Upper lobe of left lung (tissue), 6 donors: ENCODE results near the gene SELENOH. TPM values are rescaled to one million over a fixed set of nuclear protein-coding genes. Genes with fewer than 3 reads are reported as not detected.

Experiments
- ATAC-seq, 2 donors: fragments of 200-7000 bp; cut with Tn5 transposase; one replicate each; pipeline ENCODE4 v1.9.1; 2022; ENCODE audit warnings: mild to moderate bottlenecking in 2 of 2, moderate library complexity in 2 of 2; ENCODE audit not compliant: low FRiP score in 2 of 2
- DNase-seq, 2 donors: peaks; one replicate each; pipeline ENCODE4 v3.0.0-alpha.2; 2019 to 2020
- H3K27ac ChIP-seq, 4 donors: fragments of 200-600 bp; sonication (generic); one replicate each; pipeline ENCODE4 v1.5.1; 2016 to 2019
- H3K27me3 ChIP-seq, 4 donors: fragments of 200-600 bp; sonication (generic); one replicate each; pipeline ENCODE4 v1.5.1; 2017 to 2019
- H3K36me3 ChIP-seq, 4 donors: fragments of 200-600 bp; sonication (generic); one replicate each; pipeline ENCODE4 v1.5.1; 2016 to 2019
- H3K4me1 ChIP-seq, 4 donors: fragments of 200-600 bp; sonication (generic); one replicate each; pipeline ENCODE4 v1.5.1; 2018 to 2019
- H3K4me3 ChIP-seq, 4 donors: fragments of 200-600 bp; sonication (generic); one replicate each; pipeline ENCODE4 v1.5.1; 2017 to 2019; ENCODE audit warnings: mild to moderate bottlenecking in 2 of 4, moderate library complexity in 1 of 4
- H3K9me3 ChIP-seq, 4 donors: fragments of 200-600 bp; sonication (generic); one replicate each; pipeline ENCODE4 v1.5.1; 2018 to 2019
- EP300 ChIP-seq, 4 donors: sonication (generic); formaldehyde crosslinking; IDR thresholded peaks; one replicate each; pipeline ENCODE4 v1.5.1; 2017; ENCODE audit warnings: antibody characterized with exemption in 4 of 4, control low read depth in 2 of 4
- POLR2A ChIP-seq, 4 donors: fragments of 450-650 bp; IDR thresholded peaks; one replicate each; pipeline ENCODE4 v1.5.1; 2016 to 2017; ENCODE audit warnings: antibody characterized with exemption in 4 of 4, mild to moderate bottlenecking in 2 of 4
- POLR2AphosphoS5 ChIP-seq, 2 donors: sonication (generic); formaldehyde crosslinking; IDR thresholded peaks; one replicate each; pipeline ENCODE4 v1.5.1; 2017; ENCODE audit warnings: antibody characterized with exemption in 2 of 2
- WGBS, 2 donors: methylation state at CpG; one replicate each; pipeline ENCODE4 v1.1.5; 2017 to 2018; 5-methylcytosine and 5-hydroxymethylcytosine counted together
- total RNA-seq, 6 donors: library from RNA; depleted of rRNA in 4 of 6; stranded (reverse); fragments of >200 nt in 4 of 6; gene quantifications; one replicate each; pipeline versions ENCODE4 v1.1.0 to v1.2.1, GENCODE V29; 2016 to 2021
- TF ChIP-seq, protein P1 (sequence below), 6 experiments: fragments of 450-650 bp in 4 of 6; fragments of 200-600 bp in 2 of 6; sonication (generic) in 2 of 6; IDR thresholded peaks; one replicate each; pipeline ENCODE4 v1.5.1; 2016 to 2019; ENCODE audit warnings: antibody characterized with exemption in 6 of 6
- donor health status: DM: no; HTN: no; CAD: no; lungs with moderate emphysema.
- donor health status: DM: no; HTN: yes; CAD: no; lungs with severe emphysema.

The SELENOH gene
- total RNA-seq, 6 donors from 2014 or later, result 56.6 to 138 (median 120) TPM

DNA sequence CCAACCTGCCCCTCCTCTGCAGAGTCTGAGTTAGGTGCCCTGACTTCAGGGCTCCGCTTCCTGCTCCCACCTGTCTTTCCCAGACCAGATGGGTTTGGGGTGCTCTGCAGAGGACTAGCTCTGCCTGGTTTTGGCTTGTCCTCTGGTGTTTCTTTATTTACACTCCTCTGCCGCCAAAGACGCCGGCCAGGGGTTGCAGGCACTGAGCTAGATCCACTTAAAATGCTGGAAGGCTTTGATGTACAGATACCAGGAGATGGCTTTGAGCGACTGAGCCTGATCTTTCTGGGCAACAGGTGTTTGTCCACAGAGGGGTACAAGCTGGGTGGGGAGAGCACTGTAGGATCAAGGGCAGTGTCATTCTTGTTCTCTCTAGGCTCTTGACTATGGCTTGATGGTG, 3.9 kb downstream of the SELENOH start:
- Histone ChIP-seq H3K9me3 (no peaks in the 10 kb centered on the region), H3K27me3 (no peaks in the 10 kb centered on the region), H3K4me1 (peaks cover 9 to 21% (median 14%) of the 10 kb centered on the region in 4 donors), H3K36me3 (peaks cover 2 to 33% (median 16%) of the 10 kb centered on the region in 4 donors), H3K4me3 (no peak overlapping the region), H3K27ac (no peak overlapping the region)
- WGBS, 2 donors, result 88 to 93% methylated on average over 5 of the region's 5 CpGs
- TF ChIP-seq POLR2A (IDR thresholded peaks at IDR 0.05) (no peak), EP300 (IDR thresholded peaks at IDR 0.05) (no peak), POLR2AphosphoS5 (IDR thresholded peaks at IDR 0.05) (no peak)
- TF ChIP-seq, protein P1, sequence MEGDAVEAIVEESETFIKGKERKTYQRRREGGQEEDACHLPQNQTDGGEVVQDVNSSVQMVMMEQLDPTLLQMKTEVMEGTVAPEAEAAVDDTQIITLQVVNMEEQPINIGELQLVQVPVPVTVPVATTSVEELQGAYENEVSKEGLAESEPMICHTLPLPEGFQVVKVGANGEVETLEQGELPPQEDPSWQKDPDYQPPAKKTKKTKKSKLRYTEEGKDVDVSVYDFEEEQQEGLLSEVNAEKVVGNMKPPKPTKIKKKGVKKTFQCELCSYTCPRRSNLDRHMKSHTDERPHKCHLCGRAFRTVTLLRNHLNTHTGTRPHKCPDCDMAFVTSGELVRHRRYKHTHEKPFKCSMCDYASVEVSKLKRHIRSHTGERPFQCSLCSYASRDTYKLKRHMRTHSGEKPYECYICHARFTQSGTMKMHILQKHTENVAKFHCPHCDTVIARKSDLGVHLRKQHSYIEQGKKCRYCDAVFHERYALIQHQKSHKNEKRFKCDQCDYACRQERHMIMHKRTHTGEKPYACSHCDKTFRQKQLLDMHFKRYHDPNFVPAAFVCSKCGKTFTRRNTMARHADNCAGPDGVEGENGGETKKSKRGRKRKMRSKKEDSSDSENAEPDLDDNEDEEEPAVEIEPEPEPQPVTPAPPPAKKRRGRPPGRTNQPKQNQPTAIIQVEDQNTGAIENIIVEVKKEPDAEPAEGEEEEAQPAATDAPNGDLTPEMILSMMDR (IDR thresholded peaks at IDR 0.05), result no peak
- DNase-seq, result no peak
- no peak for ATAC-seq

DNA sequence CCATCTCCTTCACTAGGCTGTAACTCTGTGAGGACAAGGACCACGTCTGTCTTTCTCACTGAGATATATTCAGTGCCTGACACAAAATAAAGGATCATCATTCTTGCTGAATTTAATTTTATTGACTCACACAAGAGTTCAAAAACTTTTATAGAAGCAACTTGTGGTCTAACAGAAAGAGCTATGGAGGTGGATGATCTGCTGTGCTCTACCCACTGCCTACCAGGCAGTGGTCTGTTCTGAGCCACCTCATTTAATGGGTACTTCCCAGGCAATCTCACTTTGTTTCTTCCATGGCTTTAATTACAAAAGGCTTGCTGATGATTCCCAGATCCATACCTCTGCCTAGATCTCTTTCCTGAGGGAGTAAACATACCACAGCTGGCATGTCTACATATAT, 5.6 kb downstream of the SELENOH start:
- Histone ChIP-seq H3K27ac (no peak overlapping the region), H3K9me3 (no peaks in the 10 kb centered on the region), H3K4me3 (no peak overlapping the region), H3K27me3 (no peaks in the 10 kb centered on the region), H3K4me1 (peaks cover 10 to 18% (median 16%) of the 10 kb centered on the region in 4 donors), H3K36me3 (peaks cover 2 to 33% (median 16%) of the 10 kb centered on the region in 4 donors)
- 95 to 100% methylated on average over 1 of the region's 1 CpG for WGBS, 2 donors
- TF ChIP-seq, protein P1 (IDR thresholded peaks at IDR 0.05), result no peak
- no peak for TF ChIP-seq POLR2AphosphoS5 (IDR thresholded peaks at IDR 0.05)
- TF ChIP-seq POLR2A (IDR thresholded peaks at IDR 0.05), result no peak
- TF ChIP-seq EP300 (IDR thresholded peaks at IDR 0.05), result no peak
- DNase-seq (no peak), ATAC-seq (no peak)

DNA sequence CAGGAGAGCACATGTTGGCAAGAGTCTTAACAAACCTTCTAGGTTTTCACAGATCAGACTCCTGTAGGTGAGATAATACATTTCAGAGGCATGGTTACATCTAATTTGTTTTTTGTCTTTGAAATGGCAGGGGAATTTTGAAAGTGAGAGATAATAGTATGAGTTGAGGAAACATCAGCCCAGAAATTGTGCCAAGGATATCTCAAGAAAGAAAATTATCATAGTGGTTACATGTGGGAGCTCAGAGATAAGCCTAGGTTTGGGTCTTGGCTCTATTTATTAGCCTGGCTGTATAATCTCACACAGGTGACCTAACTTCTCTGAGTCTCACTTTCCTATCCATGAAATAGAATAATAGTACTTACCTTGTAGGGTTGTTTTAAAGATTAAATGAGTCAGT, 9.9 kb downstream of the SELENOH start:
- ATAC-seq, result no peak
- peak overlapping the region in 1 of 4 donors; percentile 7 for H3K27ac ChIP-seq
- no peak overlapping the region for H3K4me3 ChIP-seq
- TF ChIP-seq POLR2A (IDR thresholded peaks at IDR 0.05) (no peak), EP300 (IDR thresholded peaks at IDR 0.05) (no peak), POLR2AphosphoS5 (IDR thresholded peaks at IDR 0.05) (no peak)
- TF ChIP-seq, protein P1 (IDR thresholded peaks at IDR 0.05), result no peak
- peaks cover 0 to 11% (median 5%) of the 10 kb centered on the region in 4 donors for H3K4me1 ChIP-seq
- peaks cover 0 to under 1% (median 0%) of the 10 kb centered on the region in 4 donors for H3K36me3 ChIP-seq
- no peaks in the 10 kb centered on the region for H3K27me3 ChIP-seq
- DNase-seq, result no peak
- H3K9me3 ChIP-seq, result no peaks in the 10 kb centered on the region

DNA sequence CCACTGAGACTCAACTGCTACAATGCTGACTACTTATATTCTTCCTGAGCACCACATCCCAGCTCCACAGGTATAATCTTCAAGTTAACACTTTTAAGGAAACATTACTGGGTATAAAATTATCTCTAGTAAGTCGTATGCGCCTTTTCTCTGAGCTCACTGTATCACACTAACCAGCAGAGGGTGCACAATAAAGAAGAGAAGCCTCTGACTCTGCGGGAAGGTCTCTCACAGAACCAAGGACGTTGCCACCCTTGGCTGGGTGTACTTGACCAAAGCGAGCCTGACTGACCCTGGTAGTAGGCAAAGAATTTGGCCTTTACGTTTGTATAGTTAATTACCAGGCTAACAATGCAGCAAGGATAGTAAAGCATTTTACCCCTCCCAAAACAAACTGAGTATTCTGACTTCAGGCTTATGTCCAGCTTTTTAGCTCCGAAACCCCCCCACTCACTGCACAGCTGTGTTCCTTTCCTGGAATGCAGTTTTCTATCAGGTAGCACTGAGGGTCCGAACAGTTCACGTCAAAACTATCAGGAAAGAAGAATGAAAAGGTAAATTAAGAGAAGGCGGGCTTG, 10.5 kb downstream of the SELENOH start, which contains the start of gene BTBD18:
Gene BTBD18 (minus strand): TSS at position 144 of the 578 bp plus-strand sequence. CDS start 631 bp downstream, outside the sequence.
- no peaks in the 10 kb centered on the region for H3K27me3 ChIP-seq
- ATAC-seq (peak; percentile 74 to 75), DNase-seq (peak in 1 of 2 donors; percentile 30)
- 49 to 57% methylated on average over 10 of the region's 10 CpGs for WGBS, 2 donors
- no peak within 1 kb of the TSS for H3K4me3 ChIP-seq
- no peaks in the 10 kb centered on the region for H3K9me3 ChIP-seq
- peak within 1 kb of the TSS in 2 of 4 donors; percentile 7 to 52 for H3K27ac ChIP-seq
- no peaks in the 10 kb centered on the region for H3K36me3 ChIP-seq
- TF ChIP-seq POLR2A (IDR thresholded peaks at IDR 0.05) (no peak), POLR2AphosphoS5 (IDR thresholded peaks at IDR 0.05) (no peak), EP300 (IDR thresholded peaks at IDR 0.05) (no peak)
- TF ChIP-seq, protein P1 (IDR thresholded peaks at IDR 0.05), result peak in 5 of 6 experiments; percentile 40 to 62 (median 52)
- H3K4me1 ChIP-seq, result peaks cover 0 to 11% (median 5%) of the 10 kb centered on the region in 4 donors

- Histone ChIP-seq H3K27me3 (no peaks in the 10 kb centered on the region), H3K4me1 (peaks cover 0 to 11% (median 5%) of the 10 kb centered on the region in 4 donors), H3K9me3 (no peaks in the 10 kb centered on the region), H3K4me3 (no peak overlapping the region), H3K27ac (no peak overlapping the region), H3K36me3 (no peaks in the 10 kb centered on the region)
- ATAC-seq (peak; percentile 17 to 45), DNase-seq (peak in 1 of 2 donors; percentile 77)
- TF ChIP-seq EP300 (IDR thresholded peaks at IDR 0.05) (no peak), POLR2A (IDR thresholded peaks at IDR 0.05) (no peak), POLR2AphosphoS5 (IDR thresholded peaks at IDR 0.05) (no peak)
- TF ChIP-seq, protein P1 (IDR thresholded peaks at IDR 0.05), result no peak
- WGBS, 2 donors, result 96 to 97% methylated on average over 30 of the region's 30 CpGs
Measured at GRCh38 chr11:57752954-57753353, 11.7 kb downstream of the SELENOH start.
